GM19025 (cell line): ENCODE results near the gene SMG5.
"Not testable (repeated sequence)": the region's sequence is repeated elsewhere in the genome, so short reads cannot be mapped to it uniquely, and the experiment has no call there.

ENCODE experiments used
- ATAC-seq: cut with Tn5 transposase; IDR thresholded peaks from one replicate; pipeline ENCODE4 v1.9.1; 2021; ENCODE audit warnings: mild to moderate bottlenecking, low read depth, moderate library complexity; ENCODE audit not compliant: unreplicated experiment

The SMG5 gene

GRCh38 chr1:156282479-156283222, at the start of gene SMG5:
TSS of gene SMG5 (minus strand) at chr1:156282825. CDS start at chr1:156282680, 145 bp downstream.
- peak; percentile 83 for ATAC-seq

DNA sequence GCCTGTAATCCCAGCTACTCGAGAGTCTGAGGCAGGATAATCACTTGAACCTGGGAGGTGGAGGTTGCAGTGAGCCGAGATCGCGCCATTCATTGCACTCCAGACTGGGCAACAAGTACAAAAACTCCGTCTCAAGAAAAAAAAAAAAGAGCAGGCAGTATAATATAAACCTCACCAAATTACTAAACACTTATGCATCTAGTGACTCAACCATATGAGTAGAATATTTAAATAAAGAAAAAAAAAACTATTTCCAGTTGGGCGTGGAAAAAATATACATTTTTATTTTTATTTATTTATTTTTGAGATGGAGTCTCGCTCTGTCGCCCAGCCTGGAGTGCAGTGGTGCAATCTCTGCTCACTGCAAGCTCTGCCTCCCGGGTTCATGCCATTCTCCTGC, 40.6 kb upstream of the SMG5 start:
- ATAC-seq: not testable (repeated sequence)

DNA sequence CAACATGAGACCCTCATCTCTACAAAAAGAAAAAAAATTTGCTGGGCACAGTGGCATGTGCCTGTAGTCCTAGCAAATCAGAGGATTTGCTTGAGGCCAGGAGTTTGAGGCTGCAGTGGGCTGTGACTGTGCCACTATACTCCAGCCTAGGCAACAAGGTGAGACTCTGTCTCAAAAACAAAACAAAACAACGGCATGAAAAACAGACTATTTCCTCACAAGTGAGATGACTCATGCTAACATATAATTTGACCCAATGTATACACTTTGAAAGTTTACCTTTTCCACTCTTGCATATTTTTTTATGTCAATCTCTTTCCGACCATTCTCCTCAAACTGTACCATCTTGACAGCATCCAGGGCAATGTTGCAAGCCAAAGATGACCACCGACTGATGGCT, 37.9 kb upstream of the SMG5 start:
- ATAC-seq: no peak

DNA sequence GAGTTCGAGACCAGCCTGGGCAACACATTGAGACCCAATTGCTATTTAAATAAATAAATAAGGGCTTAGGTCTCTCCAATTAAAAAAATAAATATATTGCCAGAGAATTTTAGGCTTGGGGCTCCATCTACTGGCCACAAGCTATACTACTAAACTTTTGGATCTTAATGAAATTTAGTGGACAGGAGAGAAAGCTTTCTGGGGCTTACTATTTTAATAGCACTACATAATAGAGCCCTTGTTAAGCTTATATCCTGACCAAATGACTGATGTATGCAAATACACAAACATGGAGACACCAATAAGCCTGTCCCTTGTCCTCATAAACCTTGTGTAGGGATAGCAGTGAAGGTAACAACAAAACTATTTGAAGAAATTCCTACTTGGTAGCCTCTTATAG, 37.0 kb upstream of the SMG5 start:
- no peak for ATAC-seq

- no peak for ATAC-seq
Observed at GRCh38 chr1:156316909-156317308, 34.3 kb upstream of the SMG5 start.

GRCh38 chr1:156310962-156311361, 28.3 kb upstream of the SMG5 start:
- no peak for ATAC-seq

- no peak for ATAC-seq
Observed at GRCh38 chr1:156308078-156308477, 25.5 kb upstream of the SMG5 start.

DNA sequence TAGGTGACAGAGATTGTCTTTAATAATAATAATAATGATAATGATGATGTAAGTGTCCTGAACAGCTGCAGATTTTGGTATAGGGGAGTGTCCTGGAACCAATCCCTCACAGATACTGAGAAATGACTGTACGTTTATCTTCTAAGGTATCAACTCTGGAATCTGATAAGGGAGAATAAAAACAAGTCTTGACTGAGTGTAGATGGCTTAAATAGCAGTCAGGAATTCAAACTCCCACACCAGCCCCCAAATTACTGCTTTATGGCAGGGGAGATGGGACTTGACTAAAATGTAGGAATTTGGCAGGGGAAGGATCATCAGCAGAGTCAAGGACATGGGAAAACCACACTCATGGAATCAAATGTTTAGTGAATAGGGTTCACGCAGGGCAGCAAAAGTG, 22.6 kb upstream of the SMG5 start:
- ATAC-seq: no peak

DNA sequence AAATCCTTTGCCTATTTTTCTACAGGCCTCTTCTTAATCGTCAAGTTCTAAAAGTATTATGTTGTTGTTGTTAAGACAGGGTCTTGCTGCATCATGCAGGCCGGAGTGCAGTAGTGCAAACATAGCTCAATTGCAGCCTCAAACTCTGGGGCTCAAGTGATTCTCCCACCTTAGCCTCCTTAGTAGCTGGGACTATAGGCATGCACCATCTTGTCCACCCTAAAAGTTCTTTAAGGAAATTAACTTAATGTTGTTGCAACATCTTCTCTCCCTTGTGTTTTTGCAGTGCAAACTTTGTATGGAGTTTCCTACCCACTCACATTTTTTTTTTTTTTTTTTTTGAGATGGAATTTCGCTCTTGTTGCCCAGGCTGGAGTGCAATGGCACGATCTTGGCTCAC, 20.6 kb upstream of the SMG5 start:
- no peak for ATAC-seq

DNA sequence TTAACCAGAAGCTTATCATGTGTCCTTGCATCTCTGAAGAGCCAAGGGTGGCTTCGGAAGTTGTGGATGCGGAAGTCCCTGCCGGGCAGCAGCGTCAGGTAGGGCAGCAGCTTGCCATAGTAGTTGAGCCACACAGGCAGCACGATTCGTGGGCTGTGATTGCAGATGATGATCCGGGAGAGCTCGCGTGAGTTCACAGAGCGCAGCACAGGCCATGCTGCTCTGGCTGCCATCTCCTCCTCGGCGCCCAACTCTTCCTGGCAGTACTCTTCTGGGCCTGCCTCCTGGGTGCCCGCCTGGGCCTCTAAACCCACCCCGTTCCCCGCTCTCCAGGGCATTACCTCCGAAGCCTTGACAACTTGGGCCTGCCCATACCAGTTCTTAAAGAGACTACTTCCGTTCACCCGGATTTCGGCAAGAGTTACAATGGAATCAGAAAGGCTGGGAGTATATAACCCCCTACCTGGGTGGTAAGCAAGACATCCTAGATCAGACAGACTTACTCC, 16.3 kb upstream of the SMG5 start, which contains the start of gene VHLL:
Gene VHLL, minus strand, starts transcription at position 456 of the 506 bp plus-strand sequence. Its CDS starts 118 bp downstream, at position 338.
- no peak for ATAC-seq

DNA sequence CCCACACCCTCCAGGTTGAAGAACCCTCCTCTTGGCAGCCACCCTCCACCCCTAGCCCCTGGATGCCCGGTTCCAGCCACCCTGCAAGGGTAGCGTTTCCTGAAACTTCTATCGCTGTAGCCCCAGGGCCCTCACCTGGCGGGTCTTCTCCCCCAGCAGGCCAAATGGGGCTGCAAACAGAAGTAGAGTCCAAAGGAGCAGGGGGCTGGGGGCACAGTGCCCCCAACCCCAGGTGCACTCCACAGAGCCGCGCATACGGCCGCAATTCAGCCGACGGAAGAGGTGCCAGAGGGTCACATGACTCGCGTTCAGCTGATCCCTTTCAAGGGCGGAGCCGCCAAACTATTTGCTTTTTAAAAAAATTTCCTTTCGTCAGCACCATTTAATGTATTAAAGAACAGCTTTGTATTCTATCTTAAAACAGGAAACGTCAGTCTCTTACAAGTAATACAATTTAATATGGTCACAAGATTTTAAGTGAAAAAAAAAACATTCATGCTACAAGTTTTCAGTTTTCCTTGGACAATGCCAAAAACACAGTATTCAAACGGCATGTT, 12.8 kb upstream of the SMG5 start, which contains the start of gene GLMP:
Gene GLMP, minus strand, starts transcription at position 289 of the 557 bp plus-strand sequence. Its CDS starts 34 bp downstream, at position 255.
- no peak for ATAC-seq

- ATAC-seq: no peak
Observed at GRCh38 chr1:156293895-156294294, 11.3 kb upstream of the SMG5 start.

DNA sequence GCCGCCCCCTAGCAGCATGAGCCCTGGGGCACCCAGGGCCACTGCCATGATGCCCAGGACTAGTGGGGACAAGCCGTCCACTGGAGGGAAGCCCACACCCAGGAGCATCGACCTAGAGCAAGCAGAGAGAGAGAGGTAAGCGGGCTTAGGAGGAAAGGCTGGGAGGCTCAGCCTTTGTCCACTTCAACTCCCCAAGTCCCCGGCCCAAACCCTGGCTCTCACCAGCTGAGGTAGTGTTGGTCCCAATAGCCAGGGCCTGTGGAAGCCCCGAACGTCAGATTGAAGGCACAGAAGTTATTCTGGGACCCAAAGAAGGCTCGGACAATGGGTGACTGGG, 10.4 kb upstream of the SMG5 start:
- no peak for ATAC-seq

- ATAC-seq: peak; percentile 60
Observed at GRCh38 chr1:156291226-156292061, 8.8 kb upstream of the SMG5 start.

GRCh38 chr1:156289857-156290256, 7.2 kb upstream of the SMG5 start:
- no peak for ATAC-seq

- no peak for ATAC-seq
Observed at GRCh38 chr1:156286061-156286460, 3.4 kb upstream of the SMG5 start.

- ATAC-seq: no peak
Observed at GRCh38 chr1:156285437-156285836, 2.8 kb upstream of the SMG5 start.

- no peak for ATAC-seq
Observed at GRCh38 chr1:156284757-156285156, 2.1 kb upstream of the SMG5 start.

GRCh38 chr1:156284112-156284511, 1.5 kb upstream of the SMG5 start, which contains the start of gene TMEM79:
TSS of gene TMEM79 (plus strand) at chr1:156284325. CDS start at chr1:156285227, 902 bp downstream.
- no peak for ATAC-seq

DNA sequence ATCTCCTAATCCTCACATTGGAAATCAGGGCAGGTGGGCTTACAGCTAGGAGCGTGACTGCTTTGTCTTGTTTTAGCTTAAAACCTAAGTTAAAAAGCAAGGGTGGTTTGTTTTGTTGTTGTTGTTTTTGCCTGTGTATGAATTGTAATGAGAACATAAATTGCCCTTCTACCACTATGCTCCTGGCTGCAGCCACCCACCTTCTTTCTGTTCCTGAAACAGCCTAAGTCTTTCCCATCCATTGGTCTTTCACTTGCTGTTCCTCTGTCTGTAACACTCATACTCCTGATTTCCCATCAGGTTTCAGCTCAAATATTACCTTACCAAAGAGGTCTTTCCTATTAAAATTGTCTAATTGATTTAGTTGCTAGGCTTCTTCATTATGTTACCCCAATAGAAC, 896 bp upstream of the SMG5 start:
- no peak for ATAC-seq
